Measurements from ENCODE around the gene PTPRT. TPM values are rescaled to one million over a fixed set of nuclear protein-coding genes. Genes with fewer than 3 reads are reported as not detected.

PTPRT gene
- total RNA-seq, 1 donor from 2014 or later = 23.5 TPM

DNA sequence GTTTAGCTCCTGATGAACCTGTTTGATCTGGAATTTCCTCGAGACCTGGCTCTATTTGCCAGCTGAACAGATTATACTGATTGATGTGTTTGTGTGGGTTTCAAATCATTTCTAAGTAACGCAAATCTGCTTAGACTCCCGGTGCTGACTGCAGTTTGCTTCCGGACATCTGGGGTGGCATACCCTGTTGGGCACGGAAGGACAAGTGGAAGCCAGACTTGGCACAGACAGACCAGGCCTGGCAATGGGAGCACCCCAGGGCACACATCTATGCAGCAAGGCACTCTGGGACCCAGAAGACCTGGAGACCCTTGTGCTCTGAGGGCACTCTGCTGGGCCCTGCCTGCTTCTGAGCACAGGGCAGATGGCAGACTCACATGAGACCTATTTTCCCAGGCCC is 1137.8 kb downstream of the PTPRT start:
- intact Hi-C loops (cut with DNase I) = no loop called here
- Histone ChIP-seq H3K9me3 (no peaks in the 10 kb centered on the region), H3K4me3 (no peak overlapping the region), H3K27ac (no peak overlapping the region), H3K27me3 (no peaks in the 10 kb centered on the region), H3K36me3 (no peaks in the 10 kb centered on the region), H3K4me1 (no peaks in the 10 kb centered on the region)
- TF ChIP-seq, protein P1, sequence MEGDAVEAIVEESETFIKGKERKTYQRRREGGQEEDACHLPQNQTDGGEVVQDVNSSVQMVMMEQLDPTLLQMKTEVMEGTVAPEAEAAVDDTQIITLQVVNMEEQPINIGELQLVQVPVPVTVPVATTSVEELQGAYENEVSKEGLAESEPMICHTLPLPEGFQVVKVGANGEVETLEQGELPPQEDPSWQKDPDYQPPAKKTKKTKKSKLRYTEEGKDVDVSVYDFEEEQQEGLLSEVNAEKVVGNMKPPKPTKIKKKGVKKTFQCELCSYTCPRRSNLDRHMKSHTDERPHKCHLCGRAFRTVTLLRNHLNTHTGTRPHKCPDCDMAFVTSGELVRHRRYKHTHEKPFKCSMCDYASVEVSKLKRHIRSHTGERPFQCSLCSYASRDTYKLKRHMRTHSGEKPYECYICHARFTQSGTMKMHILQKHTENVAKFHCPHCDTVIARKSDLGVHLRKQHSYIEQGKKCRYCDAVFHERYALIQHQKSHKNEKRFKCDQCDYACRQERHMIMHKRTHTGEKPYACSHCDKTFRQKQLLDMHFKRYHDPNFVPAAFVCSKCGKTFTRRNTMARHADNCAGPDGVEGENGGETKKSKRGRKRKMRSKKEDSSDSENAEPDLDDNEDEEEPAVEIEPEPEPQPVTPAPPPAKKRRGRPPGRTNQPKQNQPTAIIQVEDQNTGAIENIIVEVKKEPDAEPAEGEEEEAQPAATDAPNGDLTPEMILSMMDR (IDR thresholded peaks at IDR 0.05) = no peak
- no peak for DNase-seq (ENCODE audit: low spot score in 2 of 2)

DNA sequence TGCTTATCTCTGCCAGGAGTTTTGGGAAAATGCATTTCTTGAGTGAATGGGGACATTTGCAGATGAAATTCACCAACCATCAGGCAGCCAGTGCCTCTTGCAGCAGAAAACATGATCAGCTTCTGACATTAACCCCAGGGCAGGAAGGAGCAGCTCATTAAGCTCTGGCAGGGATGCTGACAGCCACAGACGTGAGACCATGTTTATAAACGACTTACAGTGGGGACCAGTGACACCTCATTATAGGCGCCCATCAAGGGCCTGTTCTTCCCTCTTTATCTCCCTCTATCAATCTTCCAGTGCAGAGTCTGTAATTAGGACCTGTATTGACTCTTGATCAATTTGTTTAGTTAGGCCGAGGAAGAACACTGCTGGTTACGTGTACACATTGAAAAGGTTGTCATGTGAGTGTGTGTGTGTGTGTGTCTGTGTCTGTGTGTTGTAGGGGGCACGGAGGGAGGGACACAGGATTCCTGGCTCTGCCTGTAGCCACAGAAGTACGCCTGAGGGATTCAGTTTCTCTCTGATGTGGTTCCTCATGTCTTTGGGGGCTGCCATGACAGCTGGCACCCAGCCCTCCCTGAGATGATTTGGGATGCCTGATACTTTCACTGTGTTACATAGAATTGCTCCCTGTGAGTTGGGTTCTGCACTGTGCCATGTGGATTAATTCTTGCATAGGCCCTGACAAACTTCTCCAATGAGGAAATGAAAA is 1143.2 kb downstream of the PTPRT start:
- H3K36me3 ChIP-seq = no peaks in the 10 kb centered on the region
- H3K4me3 ChIP-seq = no peak overlapping the region
- no peaks in the 10 kb centered on the region for H3K27me3 ChIP-seq
- H3K9me3 ChIP-seq = no peaks in the 10 kb centered on the region
- intact Hi-C loops (cut with DNase I) = no loop called here
- H3K4me1 ChIP-seq = no peaks in the 10 kb centered on the region
- DNase-seq (ENCODE audit: low spot score in 2 of 2) = no peak
- TF ChIP-seq, protein P1 (IDR thresholded peaks at IDR 0.05) = no peak
- no peak overlapping the region for H3K27ac ChIP-seq

DNA sequence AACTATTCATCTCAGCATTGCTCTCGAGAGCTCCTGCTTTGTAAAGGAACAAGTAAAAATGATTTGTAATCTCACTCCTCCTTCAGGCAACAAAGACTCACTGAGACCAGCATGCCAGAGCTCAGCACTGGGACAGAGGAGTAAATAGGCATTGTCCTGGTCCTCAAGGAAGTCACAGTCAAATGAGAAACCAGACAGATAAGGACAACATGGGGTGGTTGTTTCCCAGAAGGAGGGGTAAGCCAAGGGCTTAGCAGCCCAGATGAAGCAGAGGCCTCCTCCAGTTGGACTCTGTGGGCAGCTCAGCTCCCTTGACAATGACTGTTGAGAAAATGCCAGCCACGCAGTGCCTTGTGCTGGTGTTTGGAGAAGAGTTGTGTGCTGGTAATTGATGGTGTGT is 1145.8 kb downstream of the PTPRT start:
- DNase-seq (ENCODE audit: low spot score in 2 of 2) = no peak
- intact Hi-C loops (cut with DNase I) = no loop called here
- H3K4me3 ChIP-seq = no peak overlapping the region
- TF ChIP-seq, protein P1 (IDR thresholded peaks at IDR 0.05) = no peak
- no peaks in the 10 kb centered on the region for H3K36me3 ChIP-seq
- no peak overlapping the region for H3K27ac ChIP-seq
- H3K27me3 ChIP-seq = no peaks in the 10 kb centered on the region
- H3K9me3 ChIP-seq = no peaks in the 10 kb centered on the region
- no peaks in the 10 kb centered on the region for H3K4me1 ChIP-seq

DNA sequence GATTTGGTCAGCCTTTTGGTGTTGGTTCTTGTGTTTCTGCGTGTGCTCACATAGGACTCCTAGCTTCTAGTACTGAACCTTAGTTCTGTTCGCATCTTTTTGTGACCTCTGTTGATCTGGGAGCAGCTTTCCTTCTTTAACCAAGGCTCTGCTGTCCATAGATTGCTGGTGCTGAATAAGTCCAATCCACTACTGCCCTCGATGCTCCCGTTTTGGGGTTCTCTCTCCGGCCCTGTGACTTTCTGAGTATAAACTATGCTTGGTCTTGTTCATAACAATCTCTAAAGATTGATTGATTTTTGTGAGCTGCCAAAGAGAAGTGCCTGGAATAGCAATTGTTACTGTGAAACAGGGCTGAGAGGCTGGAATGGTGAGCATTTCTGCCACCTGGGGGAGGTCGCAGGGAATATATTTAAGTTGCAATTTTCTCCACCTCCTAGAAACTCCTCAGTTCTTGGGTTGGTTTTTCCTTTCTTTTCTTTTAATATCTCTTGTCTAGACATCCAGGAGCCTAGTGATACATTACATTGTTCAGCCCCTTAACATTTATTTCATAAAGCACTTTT is 1148.6 kb downstream of the PTPRT start:
- TF ChIP-seq, protein P1 (IDR thresholded peaks at IDR 0.05) = no peak
- intact Hi-C loops (cut with DNase I) = no loop called here
- no peaks in the 10 kb centered on the region for H3K9me3 ChIP-seq
- H3K36me3 ChIP-seq = no peaks in the 10 kb centered on the region
- H3K27ac ChIP-seq = no peak overlapping the region
- no peaks in the 10 kb centered on the region for H3K27me3 ChIP-seq
- H3K4me1 ChIP-seq = no peaks in the 10 kb centered on the region
- H3K4me3 ChIP-seq = no peak overlapping the region
- no peak for DNase-seq (ENCODE audit: low spot score in 2 of 2)

DNA sequence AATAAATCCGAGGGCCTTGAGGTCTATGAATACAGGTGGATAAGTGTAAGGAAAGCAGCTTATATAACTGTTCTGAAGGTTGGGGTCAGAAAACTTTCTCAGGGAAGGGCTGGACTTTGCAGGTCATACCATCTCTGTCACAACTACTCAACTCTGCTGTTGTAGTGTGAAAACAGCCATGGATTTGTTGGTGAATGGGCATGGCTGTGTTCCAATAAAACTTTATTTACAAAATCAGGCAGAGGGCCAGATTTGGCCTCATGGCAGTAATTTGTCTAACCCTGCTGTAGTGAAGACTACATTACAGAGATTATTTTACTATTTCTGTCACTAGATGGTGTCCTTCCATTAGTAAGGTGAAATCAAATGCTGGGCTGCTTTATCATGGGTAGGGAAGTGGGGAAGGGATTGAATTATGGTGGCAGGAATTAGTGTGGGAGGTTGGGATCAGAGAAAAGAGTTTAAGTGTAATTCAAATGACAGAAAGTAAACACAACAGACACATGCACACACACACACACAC is 1161.9 kb downstream of the PTPRT start:
- Histone ChIP-seq H3K4me3 (no peak overlapping the region), H3K27ac (no peak overlapping the region), H3K9me3 (no peaks in the 10 kb centered on the region), H3K4me1 (no peaks in the 10 kb centered on the region), H3K27me3 (no peaks in the 10 kb centered on the region), H3K36me3 (no peaks in the 10 kb centered on the region)
- DNase-seq (ENCODE audit: low spot score in 2 of 2) = no peak
- TF ChIP-seq, protein P1 (IDR thresholded peaks at IDR 0.05) = no peak
- intact Hi-C loops (cut with DNase I) = no loop called here
